Naive B cell (primary cell): ENCODE results near the gene MARF1. TPM values are rescaled to one million over a fixed set of nuclear protein-coding genes. Genes with fewer than 3 reads are reported as not detected.
"Not testable (repeated sequence)": the region's sequence is repeated elsewhere in the genome, so short reads cannot be mapped to it uniquely, and the experiment has no call there.

ENCODE experiments used
- ATAC-seq, 2 donors: fragments of 150-1000 bp; cut with Tn5 transposase; 2 replicates each; pipeline ENCODE4 v1.10.0; 2021; ENCODE audit warnings: low read depth in 2 of 2, mild to moderate bottlenecking in 2 of 2, moderate library complexity in 2 of 2
- DNase-seq: peaks from one replicate; pipeline ENCODE4 v3.0.0; 2022
- H3K27ac Mint-ChIP-seq, 6 donors: one replicate each; pipeline ENCODE4 v1.8.0; 2020 to 2022; ENCODE audit warnings: mild to moderate bottlenecking in 6 of 6, mixed read lengths in 6 of 6, moderate library complexity in 5 of 6, inconsistent platforms in 2 of 6
- H3K27me3 Mint-ChIP-seq, 3 donors: one replicate each; pipeline ENCODE4 v1.8.0; 2021 to 2022; ENCODE audit warnings: mixed read lengths in 3 of 3, mild to moderate bottlenecking in 1 of 3
- H3K36me3 Mint-ChIP-seq, 2 donors: one replicate each; pipeline ENCODE4 v1.8.0; 2020 to 2022; ENCODE audit warnings: mixed read lengths in 2 of 2, inconsistent platforms in 1 of 2, mild to moderate bottlenecking in 1 of 2
- H3K4me1 Mint-ChIP-seq, 3 donors: one replicate each; pipeline ENCODE4 v1.8.0; 2020 to 2022; ENCODE audit warnings: mixed read lengths in 3 of 3, inconsistent platforms in 1 of 3, mild to moderate bottlenecking in 1 of 3, moderate library complexity in 1 of 3
- H3K4me3 Mint-ChIP-seq, 8 donors: one replicate each; pipeline ENCODE4 v1.8.0; 2020 to 2022; ENCODE audit warnings: mild to moderate bottlenecking in 8 of 8, mixed read lengths in 8 of 8, moderate library complexity in 8 of 8, inconsistent platforms in 2 of 8
- H3K9me3 Mint-ChIP-seq, 7 donors: one replicate each; pipeline ENCODE4 v1.8.0; 2020 to 2022; ENCODE audit warnings: mixed read lengths in 7 of 7, mild to moderate bottlenecking in 5 of 7, inconsistent platforms in 2 of 7, moderate library complexity in 1 of 7
- polyA plus RNA-seq, 6 donors: library from polyadenylated mRNA; unstranded; fragments of 300-500 nt; fragmentation: Illumina TruSeq; gene quantifications; one replicate each; pipeline ENCODE4 v1.2.3, GENCODE V29; 2021; ENCODE audit warnings: low read depth in 6 of 6

MARF1 gene, protein sequence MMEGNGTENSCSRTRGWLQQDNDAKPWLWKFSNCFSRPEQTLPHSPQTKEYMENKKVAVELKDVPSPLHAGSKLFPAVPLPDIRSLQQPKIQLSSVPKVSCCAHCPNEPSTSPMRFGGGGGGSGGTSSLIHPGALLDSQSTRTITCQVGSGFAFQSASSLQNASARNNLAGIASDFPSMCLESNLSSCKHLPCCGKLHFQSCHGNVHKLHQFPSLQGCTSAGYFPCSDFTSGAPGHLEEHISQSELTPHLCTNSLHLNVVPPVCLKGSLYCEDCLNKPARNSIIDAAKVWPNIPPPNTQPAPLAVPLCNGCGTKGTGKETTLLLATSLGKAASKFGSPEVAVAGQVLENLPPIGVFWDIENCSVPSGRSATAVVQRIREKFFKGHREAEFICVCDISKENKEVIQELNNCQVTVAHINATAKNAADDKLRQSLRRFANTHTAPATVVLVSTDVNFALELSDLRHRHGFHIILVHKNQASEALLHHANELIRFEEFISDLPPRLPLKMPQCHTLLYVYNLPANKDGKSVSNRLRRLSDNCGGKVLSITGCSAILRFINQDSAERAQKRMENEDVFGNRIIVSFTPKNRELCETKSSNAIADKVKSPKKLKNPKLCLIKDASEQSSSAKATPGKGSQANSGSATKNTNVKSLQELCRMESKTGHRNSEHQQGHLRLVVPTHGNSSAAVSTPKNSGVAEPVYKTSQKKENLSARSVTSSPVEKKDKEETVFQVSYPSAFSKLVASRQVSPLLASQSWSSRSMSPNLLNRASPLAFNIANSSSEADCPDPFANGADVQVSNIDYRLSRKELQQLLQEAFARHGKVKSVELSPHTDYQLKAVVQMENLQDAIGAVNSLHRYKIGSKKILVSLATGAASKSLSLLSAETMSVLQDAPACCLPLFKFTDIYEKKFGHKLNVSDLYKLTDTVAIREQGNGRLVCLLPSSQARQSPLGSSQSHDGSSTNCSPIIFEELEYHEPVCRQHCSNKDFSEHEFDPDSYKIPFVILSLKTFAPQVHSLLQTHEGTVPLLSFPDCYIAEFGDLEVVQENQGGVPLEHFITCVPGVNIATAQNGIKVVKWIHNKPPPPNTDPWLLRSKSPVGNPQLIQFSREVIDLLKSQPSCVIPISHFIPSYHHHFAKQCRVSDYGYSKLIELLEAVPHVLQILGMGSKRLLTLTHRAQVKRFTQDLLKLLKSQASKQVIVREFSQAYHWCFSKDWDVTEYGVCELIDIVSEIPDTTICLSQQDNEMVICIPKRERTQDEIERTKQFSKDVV (N-terminal part only)
- 10 to 100 TPM; 28.6 to 54.3 (median 34.5) TPM for polyA plus RNA-seq

DNA sequence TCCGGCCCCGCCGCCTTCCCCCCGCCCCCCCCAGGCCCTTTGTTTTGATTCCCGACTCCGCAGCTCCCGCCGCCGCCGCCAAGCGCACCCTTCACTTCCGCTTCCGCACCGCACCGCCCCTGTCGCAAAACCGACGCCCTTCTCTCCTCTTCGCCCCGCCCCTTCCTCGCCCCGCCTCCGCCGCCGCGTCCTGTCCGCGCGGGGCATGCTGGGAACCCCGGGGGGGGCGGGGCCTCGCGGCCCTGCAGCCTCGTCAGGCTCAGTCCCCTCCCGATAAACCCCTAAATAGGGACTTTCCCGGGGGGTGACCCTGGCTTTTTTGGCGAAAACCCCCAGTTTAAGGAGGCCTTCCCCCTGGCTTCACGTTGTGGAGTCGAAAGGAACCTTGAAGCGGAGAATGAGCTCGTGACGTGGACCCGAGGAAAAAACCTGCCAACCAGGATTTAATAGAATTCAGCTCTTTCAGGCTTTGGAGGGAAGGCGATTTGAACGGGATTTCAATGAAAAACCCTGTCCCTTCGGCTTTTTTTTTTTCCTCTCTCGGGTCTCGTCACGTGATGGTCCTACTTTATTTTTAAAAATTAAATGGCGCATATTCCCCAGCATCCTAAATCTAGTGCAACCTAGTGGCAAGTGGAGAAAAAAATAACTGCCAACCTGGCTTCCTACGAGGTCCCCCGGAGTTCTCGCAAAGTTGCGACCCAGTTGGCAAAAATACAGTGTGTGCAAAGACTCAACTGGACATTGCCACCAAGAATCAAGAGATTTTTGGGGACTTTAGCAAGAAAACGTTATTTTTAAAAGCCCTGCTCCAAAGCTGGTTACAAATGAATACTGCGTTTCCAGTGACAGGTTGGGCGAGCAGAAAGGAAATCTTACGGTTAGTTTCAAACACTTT is at the start of gene MARF1:
Gene MARF1 (minus strand): TSS at position 107 of the 898 bp plus-strand sequence. CDS start 3,921 bp downstream, outside the sequence.
- peak; percentile 100 for DNase-seq
- Mint-ChIP-seq H3K4me3 (peak within 1 kb of the TSS; percentile 88 to 97 (median 94)), H3K36me3 (peaks cover 0 to 7% of the 10 kb centered on the region in 2 donors), H3K4me1 (peaks cover 30 to 42% (median 35%) of the 10 kb centered on the region in 3 donors), H3K9me3 (no peaks in the 10 kb centered on the region), H3K27me3 (no peaks in the 10 kb centered on the region), H3K27ac (peak within 1 kb of the TSS; percentile 99 to 100 (median 99))
- peak; percentile 65 to 71 for ATAC-seq

DNA sequence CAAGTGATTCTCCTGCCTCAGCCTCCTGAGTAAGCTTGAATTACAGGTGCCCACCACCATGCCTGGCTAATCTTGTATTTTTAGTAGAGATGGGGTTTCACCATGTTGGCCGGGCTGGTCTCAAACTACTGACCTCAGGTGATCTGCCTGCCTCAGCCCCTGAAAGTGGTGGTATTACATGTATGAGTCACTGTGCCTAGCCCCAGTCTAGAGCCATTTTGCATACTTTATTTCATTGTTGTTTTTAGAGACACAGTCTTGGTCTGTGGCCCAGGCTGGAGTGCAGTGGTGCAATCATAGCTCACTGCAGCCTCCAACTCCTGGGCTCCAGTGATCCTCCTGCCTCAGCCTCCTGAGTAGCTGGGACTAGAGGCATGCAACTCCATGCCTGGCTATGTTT is 49.6 kb upstream of the MARF1 start:
- H3K27ac Mint-ChIP-seq, H3K36me3 Mint-ChIP-seq, H3K4me1 Mint-ChIP-seq, H3K27me3 Mint-ChIP-seq, DNase-seq, ATAC-seq, H3K4me3 Mint-ChIP-seq, H3K9me3 Mint-ChIP-seq: not testable (repeated sequence)

DNA sequence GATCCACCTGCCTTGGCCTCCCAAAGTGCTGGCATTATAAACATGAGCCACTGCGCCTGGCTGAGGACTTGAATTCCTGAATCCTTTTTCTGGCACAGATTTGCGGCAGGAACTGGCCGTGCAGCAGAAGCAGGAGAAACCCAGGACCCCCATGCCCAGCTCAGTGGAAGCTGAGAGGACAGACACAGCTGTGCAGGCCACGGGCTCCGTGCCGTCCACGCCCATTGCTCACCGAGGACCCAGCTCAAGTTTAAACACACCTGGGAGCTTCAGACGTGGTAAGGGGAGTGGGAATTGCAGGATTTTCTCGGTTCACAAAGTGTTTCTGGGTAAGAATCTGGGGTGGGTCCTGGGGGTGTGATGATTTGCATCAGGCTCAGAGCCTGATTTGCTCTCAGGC is 48.1 kb upstream of the MARF1 start:
- Mint-ChIP-seq H3K27ac (peak overlapping the region in 1 of 6 donors; percentile 15), H3K36me3 (peaks cover 0 to 7% of the 10 kb centered on the region in 2 donors)
- ATAC-seq, result no peak

DNA sequence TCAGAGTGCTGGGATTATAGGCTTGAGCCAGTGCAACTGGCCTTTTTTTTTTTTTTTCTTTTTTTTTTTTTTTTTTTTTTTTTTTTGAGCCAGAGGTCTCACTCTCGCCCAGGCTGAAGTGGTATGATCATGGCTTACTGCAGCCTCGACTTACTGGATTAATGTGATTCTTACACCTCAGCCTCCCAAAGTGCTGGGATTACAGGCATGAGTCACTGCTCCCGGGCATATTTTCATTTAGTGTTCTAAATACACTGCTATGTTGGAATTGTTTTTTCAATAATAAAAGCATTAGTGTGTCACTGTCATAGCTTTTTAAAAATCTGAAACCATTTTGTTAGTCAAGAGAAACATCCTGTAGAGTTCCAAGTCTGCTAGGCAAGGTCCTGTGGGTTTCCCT is 47.3 kb upstream of the MARF1 start:
- no peak for DNase-seq
- Mint-ChIP-seq H3K4me3 (no peak overlapping the region), H3K9me3 (no peaks in the 10 kb centered on the region), H3K36me3 (peaks cover 0 to 7% of the 10 kb centered on the region in 2 donors), H3K27ac (no peak overlapping the region), H3K27me3 (no peaks in the 10 kb centered on the region), H3K4me1 (peaks cover 0 to 3% (median 0%) of the 10 kb centered on the region in 3 donors)
- ATAC-seq, result no peak

More for the DNA sequence above, 48.1 kb upstream of the MARF1 start:
- no peaks in the 10 kb centered on the region for H3K9me3 Mint-ChIP-seq
- H3K4me3 Mint-ChIP-seq, result no peak overlapping the region
- no peaks in the 10 kb centered on the region for H3K27me3 Mint-ChIP-seq
- DNase-seq, result no peak
- no peaks in the 10 kb centered on the region for H3K4me1 Mint-ChIP-seq

DNA sequence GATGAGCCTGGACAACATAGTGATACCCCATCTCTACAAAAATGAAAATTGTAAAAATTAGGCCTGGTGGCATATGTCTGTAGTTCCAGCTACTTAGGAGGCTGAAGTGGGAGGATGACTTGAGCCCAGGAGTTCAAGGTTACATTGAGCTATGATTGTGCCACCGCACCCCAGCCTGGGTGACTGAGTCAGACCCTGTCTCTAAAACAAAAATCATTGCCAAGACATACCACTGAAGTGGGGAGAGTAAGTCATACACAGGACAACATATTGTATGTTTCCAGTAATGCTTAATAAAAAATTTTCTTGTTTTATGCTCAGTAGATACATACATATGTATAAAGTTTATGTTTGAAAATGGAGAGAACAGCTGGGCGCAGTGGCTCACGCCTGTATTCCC is 46.3 kb upstream of the MARF1 start:
- H3K4me3 Mint-ChIP-seq, result no peak overlapping the region
- H3K27ac Mint-ChIP-seq, result peak overlapping the region in 2 of 6 donors; percentile 39 to 70
- H3K27me3 Mint-ChIP-seq, result no peaks in the 10 kb centered on the region
- no peak for DNase-seq
- no peaks in the 10 kb centered on the region for H3K9me3 Mint-ChIP-seq
- no peak for ATAC-seq
- H3K36me3 Mint-ChIP-seq, result peaks cover 0 to 7% of the 10 kb centered on the region in 2 donors
- peaks cover 0 to 3% (median 0%) of the 10 kb centered on the region in 3 donors for H3K4me1 Mint-ChIP-seq

DNA sequence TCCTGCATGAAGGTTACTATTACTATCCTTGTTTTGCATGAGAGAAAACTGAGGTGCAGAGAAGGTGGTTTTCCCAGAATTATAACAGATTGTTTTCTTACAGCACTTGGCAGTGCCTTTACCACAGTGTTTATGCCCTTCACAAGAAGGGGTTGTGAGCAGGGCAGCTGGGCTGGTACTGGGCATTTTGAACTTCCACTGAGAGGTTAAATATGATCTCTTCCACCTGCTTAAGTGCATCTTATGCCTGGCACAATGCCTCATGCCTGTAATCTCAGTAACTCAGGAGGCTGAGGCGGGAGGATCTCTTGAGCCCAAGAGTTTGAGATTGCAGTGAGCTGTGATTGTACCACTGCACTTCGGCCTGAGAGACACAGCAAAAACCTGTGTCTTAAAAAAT is 43.3 kb upstream of the MARF1 start:
- peaks cover 0 to 7% of the 10 kb centered on the region in 2 donors for H3K36me3 Mint-ChIP-seq
- H3K4me1 Mint-ChIP-seq, result peaks cover 0 to 4% (median 3%) of the 10 kb centered on the region in 3 donors
- peak overlapping the region in 1 of 6 donors; percentile 47 for H3K27ac Mint-ChIP-seq
- ATAC-seq (no peak), DNase-seq (no peak)
- no peaks in the 10 kb centered on the region for H3K9me3 Mint-ChIP-seq
- H3K4me3 Mint-ChIP-seq, result no peak overlapping the region
- no peaks in the 10 kb centered on the region for H3K27me3 Mint-ChIP-seq

- peaks cover 0 to 15% (median 3%) of the 10 kb centered on the region in 3 donors for H3K4me1 Mint-ChIP-seq
- H3K9me3 Mint-ChIP-seq, result no peaks in the 10 kb centered on the region
- DNase-seq, result no peak
- H3K36me3 Mint-ChIP-seq, result peaks cover 6% of the 10 kb centered on the region in 2 donors
- no peaks in the 10 kb centered on the region for H3K27me3 Mint-ChIP-seq
- ATAC-seq, result peak; percentile 62 to 63
- peak overlapping the region in 4 of 6 donors; percentile 31 to 73 (median 60) for H3K27ac Mint-ChIP-seq
- H3K4me3 Mint-ChIP-seq, result no peak overlapping the region
These were observed 39.2 kb upstream of the MARF1 start for GRCh38 chr16:15682105-15682570.

DNA sequence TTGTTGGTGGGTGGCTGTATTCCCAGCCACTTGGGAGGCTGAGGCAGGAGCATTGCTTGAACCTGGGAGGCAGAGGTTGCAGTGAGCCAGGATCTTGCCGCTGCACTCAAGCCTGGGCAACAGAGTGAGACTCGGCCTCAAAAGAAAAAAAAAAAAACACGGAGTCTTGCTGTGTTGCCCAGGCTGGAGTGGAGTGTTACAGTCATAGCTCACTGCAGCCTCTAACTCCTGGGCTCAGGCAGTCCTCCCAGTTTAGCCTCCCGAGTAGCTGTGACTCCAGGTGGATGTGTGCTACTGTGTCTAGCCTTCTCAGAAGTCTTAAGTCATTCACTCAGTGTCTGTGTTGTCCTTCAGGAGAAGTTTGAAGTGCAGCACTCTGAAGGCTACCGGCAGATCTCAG is 34.5 kb upstream of the MARF1 start:
- peaks cover 17 to 48% (median 19%) of the 10 kb centered on the region in 3 donors for H3K4me1 Mint-ChIP-seq
- no peak overlapping the region for H3K4me3 Mint-ChIP-seq
- peak overlapping the region in 2 of 6 donors; percentile 47 to 54 for H3K27ac Mint-ChIP-seq
- ATAC-seq, result no peak
- no peak for DNase-seq
- no peaks in the 10 kb centered on the region for H3K9me3 Mint-ChIP-seq
- no peaks in the 10 kb centered on the region for H3K27me3 Mint-ChIP-seq
- peaks cover 6% of the 10 kb centered on the region in 2 donors for H3K36me3 Mint-ChIP-seq

DNA sequence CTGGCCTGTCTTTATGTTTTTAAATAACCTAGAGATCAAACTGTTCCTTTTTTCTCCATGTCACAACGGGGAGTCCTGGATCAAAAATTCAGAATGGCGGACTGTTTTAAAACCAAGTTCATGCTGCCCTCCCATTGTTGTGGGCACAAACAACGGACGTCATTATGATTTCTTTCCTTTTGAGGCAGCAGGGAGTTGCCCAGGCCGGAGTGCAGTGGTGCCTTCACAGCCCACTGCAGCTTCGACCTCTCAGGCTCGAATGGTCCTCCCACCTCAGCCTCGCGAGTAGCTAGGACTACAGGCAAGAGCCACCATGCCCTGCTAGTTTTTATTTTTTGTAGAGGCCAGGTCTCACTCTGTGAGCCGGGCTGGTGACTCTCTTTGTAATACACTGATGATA is 33.6 kb upstream of the MARF1 start:
- peak overlapping the region in 1 of 8 donors; percentile 44 for H3K4me3 Mint-ChIP-seq
- no peaks in the 10 kb centered on the region for H3K9me3 Mint-ChIP-seq
- H3K36me3 Mint-ChIP-seq, result peaks cover 6% of the 10 kb centered on the region in 2 donors
- H3K4me1 Mint-ChIP-seq, result peaks cover 17 to 53% (median 28%) of the 10 kb centered on the region in 3 donors
- DNase-seq, result no peak
- no peaks in the 10 kb centered on the region for H3K27me3 Mint-ChIP-seq
- no peak for ATAC-seq
- peak overlapping the region in 5 of 6 donors; percentile 70 to 99 (median 79) for H3K27ac Mint-ChIP-seq

DNA sequence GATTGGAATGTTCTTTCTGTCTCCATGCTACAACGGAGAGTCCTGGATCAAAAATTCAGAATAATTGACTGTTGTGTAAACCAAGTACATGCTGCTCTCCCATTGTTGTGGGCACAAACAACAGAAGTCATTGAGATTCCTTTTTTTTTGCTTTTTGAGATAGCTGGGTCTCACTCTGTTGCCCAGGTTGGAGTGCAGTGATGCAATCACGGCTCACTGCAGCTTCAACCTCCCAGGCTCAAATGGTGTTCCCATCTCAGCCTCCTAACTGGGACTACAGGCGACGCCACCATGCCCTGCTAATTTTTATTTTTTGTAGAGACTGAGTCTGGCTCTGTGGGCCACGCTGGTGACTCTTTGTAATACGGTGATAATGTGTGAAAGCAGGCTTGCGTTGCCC is 31.6 kb upstream of the MARF1 start:
- ATAC-seq, result no peak
- H3K36me3 Mint-ChIP-seq, result peaks cover 11 to 19% of the 10 kb centered on the region in 2 donors
- peaks cover 17 to 47% (median 29%) of the 10 kb centered on the region in 3 donors for H3K4me1 Mint-ChIP-seq
- no peaks in the 10 kb centered on the region for H3K27me3 Mint-ChIP-seq
- no peaks in the 10 kb centered on the region for H3K9me3 Mint-ChIP-seq
- no peak for DNase-seq
- H3K27ac Mint-ChIP-seq, result peak overlapping the region; percentile 64 to 99 (median 94)
- H3K4me3 Mint-ChIP-seq, result peak overlapping the region in 1 of 8 donors; percentile 53

GRCh38 chr16:15672514-15673167 is 29.7 kb upstream of the MARF1 start:
- H3K4me3 Mint-ChIP-seq, result peak overlapping the region; percentile 42 to 90 (median 66)
- peaks cover 17 to 43% (median 29%) of the 10 kb centered on the region in 3 donors for H3K4me1 Mint-ChIP-seq
- no peaks in the 10 kb centered on the region for H3K27me3 Mint-ChIP-seq
- ATAC-seq (peak; percentile 93 to 94), DNase-seq (peak; percentile 61)
- H3K36me3 Mint-ChIP-seq, result peaks cover 6 to 14% of the 10 kb centered on the region in 2 donors
- H3K9me3 Mint-ChIP-seq, result no peaks in the 10 kb centered on the region
- H3K27ac Mint-ChIP-seq, result peak overlapping the region; percentile 91 to 99 (median 96)
